GM12892 (cell line): ENCODE measurements around the gene BST2.

Experiments used
- DNase-seq: peaks from one replicate; pipeline ENCODE4 v3.0.0; 2011; ENCODE audit not compliant: insufficient read length
- FAIRE-seq: peaks from 2 replicates; lab custom pipeline; 2011; peaks lifted over from hg19 to GRCh38; lab: Jason Lieb, UNC
- POLR2A ChIP-seq: IDR thresholded peaks from 2 replicates; pipeline ENCODE4 v1.6.1; 2011; ENCODE audit warnings: low read depth, low read length, control low read depth
- POLR2AphosphoS5 ChIP-seq: IDR thresholded peaks from 2 replicates; pipeline ENCODE4 v1.6.1; 2011; ENCODE audit warnings: low read depth, low read length, control low read depth
- TAF1 ChIP-seq: IDR thresholded peaks from 2 replicates; pipeline ENCODE4 v1.6.1; 2011; ENCODE audit warnings: low read depth, mild to moderate bottlenecking, control low read depth, low read length, borderline replicate concordance

The BST2 gene

DNA sequence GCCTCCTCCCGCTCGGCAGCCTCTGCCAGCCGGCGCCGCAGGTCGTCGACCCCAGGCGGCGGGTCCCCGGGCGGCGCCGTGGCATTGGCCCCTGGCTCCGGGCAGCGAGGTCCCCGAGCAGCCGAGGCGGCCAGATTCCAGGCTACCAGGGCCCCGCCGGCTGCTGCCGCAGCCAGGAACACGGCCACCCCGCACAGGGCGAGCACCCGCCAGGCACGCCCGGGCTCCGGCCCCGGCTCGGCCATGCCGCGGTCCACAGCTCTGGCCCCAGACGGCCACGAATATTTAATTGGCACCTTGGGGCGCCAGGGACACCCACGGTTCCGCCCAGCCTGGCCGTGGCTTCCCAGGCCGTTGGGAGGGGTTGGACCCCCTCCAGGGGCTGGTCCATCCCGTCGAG lies 11.5 kb downstream of the BST2 start, which contains the start of gene CCDC194:
TSS of gene CCDC194 (minus strand) at position 283 of the 400 bp plus-strand sequence. CDS start at position 245, 38 bp downstream.
- TF ChIP-seq POLR2A (no peak), TAF1 (no peak), POLR2AphosphoS5 (no peak; the same call in 1 of the 2 replicates)
- FAIRE-seq (no peak), DNase-seq (no peak)

DNA sequence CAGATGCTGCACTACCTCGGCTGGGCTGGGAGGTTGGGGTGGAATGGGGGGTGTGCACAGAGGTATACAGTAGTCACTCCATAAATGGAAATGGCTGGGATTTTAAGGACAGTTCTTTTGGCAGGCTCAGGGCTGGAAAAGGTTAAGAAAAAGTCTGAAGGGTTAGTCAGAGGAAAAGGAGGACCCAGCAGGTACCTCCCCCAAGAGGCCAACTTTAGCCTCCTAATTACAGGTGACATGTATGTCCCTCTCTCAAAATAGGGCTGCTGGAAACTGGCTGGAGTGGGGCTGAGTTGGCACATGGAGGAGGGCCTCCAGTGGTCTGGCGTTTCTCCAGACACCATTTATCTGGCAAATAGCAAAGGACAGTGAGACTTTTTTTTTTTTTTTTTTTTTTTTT lies 12.4 kb downstream of the BST2 start:
- DNase-seq = no peak
- no peak for FAIRE-seq
- TF ChIP-seq POLR2AphosphoS5 = no peak
- no peak for TF ChIP-seq POLR2A
- TF ChIP-seq TAF1 = no peak

DNA sequence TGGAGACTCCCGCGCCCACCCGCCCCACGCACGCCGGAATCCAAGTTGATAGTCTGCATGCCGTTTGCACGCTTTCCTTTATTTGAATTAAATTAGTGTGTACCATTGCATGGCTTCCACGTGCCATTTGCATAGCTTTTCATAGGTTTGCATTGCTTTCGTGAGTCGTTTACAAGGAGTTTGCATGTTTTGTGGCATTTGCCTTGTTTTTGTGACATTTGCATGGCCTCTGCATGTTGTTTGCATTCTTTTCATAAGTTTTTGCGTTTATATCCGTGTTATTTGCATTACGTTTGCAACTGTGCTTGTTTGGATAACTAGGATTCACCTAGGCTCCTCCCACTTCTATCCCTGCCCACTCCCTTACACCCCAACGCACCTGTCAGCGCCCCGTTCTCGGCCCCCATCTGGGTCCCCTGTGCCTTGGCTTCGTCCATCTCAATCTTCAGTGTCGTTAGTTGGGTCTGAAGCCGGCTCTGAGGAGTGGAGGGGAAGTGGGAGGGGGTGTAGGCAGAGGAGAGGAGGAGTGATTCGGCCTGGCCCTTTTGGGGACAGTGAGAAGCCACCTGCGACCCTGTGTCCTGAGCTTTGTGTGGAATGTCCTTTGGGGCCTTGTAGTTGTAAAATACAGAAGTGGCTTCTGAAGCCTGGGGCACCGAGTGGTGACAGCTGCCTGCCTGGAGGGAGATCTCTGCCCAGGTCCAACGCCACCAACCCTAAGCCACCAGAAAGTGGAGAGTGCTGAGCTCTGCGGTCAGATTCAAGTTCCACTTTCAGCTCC lies 13.9 kb downstream of the BST2 start:
- no peak for FAIRE-seq
- no peak for TF ChIP-seq POLR2AphosphoS5
- TF ChIP-seq TAF1 = no peak
- no peak for TF ChIP-seq POLR2A
- DNase-seq = no peak

DNA sequence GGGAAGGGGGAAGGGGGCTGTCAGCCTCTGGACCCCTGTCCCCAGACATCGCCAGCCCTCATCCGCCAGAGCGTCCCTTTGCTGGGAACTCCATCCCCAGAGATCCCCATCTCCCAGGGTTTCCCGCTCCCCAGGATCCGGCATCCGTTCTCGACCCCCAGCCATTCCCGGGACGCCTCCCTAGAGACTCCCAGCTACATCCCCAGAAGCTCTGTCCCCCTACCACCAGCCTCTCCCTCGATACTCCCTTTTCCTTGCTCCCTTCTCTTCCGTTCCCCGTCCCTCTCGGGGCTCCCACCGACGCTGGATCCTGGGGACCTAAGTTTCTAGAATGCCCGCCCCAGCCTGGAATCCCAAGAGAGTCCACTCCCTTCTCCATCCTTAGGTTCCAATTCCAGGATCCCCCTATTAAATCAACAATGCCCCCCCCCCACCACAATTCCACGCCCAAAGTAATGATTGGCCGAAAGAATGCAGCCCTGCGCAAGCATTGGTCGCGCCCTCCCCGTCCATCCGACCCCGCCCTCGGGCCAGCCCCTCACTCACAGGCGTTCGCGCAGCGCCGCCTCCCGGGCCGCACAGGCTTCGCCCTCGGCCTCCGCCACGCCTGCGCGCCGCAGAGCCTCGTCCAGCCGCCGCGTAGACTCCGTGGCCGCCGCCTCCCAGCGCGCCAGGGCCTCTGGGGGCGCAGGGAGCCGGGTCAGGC lies 14.6 kb downstream of the BST2 start:
- DNase-seq = peak; percentile 96
- FAIRE-seq = peak; percentile 98
- TF ChIP-seq POLR2A (no peak), TAF1 (no peak), POLR2AphosphoS5 (no peak)

DNA sequence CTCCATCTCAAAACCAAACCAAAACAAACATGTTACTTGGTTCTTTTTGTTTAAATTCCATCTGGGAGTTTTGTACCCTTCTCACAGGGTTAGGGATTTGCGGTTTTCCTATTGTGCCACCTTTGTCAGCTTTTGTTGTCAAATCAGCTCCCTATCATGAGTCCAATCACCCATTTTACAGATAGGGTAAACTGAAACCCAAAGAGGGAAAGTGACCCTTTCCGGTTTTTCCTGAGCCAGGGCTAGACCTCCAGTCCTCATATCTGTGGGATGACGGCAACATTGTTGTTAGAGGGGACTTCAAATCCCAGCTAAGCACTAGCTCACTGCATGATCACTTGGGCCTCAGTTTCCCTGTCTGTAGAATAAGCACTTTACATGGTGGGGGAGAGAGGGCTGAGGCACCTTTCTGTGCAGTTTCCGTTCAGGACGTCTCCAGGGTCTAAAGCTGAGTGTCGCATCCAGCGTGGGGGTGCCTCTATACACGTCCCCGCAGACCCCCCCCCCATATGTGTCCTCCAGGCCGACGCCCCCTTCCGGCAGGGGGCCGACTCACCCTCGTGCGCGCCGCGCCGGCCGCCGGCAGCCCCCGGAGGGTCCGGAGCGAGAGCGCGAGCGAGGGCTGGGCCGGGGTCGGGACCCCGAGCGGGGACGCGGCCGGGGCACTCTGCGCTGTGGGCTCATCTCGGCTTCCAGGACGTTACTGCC lies 15.3 kb downstream of the BST2 start:
- no peak for FAIRE-seq
- no peak for DNase-seq

DNA sequence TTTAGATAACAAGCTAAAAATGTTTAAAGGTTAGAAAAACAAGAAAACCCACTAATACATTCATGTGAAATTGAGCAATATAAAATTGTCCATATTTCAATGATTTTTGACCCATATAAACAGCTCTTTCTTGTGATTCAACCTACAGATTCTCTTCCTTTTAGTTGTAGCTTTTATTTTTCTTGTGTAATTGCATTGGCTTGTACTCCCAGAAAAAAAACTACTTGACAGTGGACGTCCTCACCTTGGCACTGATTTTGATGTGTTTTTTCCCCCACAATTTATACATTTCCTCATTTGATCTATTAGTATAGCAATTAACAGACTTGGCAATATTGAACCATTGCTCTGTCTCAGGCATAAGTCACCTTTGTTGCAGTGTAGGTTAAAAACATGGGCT lies 16.1 kb downstream of the BST2 start:
- FAIRE-seq (no peak), DNase-seq (no peak)
- TF ChIP-seq POLR2A (no peak), TAF1 (no peak), POLR2AphosphoS5 (no peak)

More for the DNA sequence above, 15.3 kb downstream of the BST2 start:
- TF ChIP-seq POLR2AphosphoS5 = no peak
- TF ChIP-seq TAF1 = no peak
- no peak for TF ChIP-seq POLR2A

DNA sequence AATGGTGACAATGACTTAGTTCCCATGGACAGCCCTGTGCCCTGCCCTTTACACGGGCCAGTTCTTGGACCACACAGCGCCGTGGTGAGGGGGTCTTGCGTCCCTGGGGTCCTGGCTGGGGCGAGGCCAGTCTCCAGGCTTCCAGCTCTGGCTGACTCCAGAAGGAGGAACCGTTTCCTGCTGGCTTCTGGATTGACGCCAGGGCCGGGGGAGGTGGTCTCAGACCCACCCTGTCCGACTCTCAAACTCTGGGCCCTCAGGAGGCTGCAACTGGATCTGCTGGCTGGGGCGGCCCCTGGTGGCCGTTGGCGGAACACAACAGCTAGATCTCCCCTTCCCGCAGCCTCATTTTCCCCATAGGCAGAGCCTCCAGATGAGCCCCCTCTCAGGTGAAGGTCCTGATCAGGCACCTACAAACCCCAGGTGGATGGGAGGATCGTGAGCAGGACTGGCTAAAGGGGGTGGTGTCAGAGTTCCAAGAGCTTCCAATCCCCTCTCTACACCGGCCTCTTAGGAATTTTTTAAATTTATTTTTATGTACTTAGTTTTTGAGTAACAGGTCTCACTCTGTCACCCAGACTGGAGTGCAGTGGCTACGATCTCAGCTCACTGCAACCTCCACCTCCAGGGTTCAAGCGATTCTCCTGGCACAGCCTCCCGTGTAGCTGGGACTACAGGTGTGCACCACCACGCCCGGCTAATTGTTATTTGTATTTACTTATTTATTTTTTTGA lies 19.4 kb downstream of the BST2 start:
- TF ChIP-seq POLR2A (no peak), TAF1 (no peak), POLR2AphosphoS5 (no peak)
- DNase-seq (peak; percentile 65), FAIRE-seq (peak; percentile 84)

DNA sequence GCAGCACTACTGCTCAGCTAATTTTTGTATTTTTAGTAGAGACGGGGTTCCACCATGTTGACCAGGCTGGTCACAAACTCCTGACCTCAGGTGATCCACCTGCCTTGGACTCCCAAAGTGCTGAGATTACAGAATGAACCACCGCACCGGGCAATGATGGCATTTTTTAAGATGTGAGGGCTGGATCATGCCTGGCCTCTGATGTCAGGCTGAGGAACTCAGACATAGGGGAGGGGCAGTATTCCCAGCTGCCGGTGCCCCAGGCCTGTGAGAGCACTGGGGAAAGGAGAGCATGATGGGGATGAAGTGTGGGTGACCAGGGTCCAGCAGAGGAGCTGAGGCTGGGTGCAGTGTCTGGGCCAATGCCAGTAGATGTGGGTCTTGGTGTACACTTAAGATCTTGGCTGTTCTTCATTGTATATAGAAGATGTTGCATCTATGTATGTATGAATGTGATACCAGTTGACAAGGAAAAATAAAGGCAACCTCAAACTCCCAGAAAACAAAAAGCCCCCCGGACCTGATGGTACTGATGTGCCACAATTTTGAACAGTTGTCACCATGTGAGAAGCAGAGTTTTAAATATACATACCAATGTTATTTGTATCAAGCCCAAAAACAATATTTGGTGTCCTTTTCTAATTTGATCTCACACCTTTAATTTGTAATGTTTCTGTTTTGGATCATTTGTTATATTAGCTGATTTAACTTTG lies 24.8 kb downstream of the BST2 start:
- FAIRE-seq = no peak

DNA sequence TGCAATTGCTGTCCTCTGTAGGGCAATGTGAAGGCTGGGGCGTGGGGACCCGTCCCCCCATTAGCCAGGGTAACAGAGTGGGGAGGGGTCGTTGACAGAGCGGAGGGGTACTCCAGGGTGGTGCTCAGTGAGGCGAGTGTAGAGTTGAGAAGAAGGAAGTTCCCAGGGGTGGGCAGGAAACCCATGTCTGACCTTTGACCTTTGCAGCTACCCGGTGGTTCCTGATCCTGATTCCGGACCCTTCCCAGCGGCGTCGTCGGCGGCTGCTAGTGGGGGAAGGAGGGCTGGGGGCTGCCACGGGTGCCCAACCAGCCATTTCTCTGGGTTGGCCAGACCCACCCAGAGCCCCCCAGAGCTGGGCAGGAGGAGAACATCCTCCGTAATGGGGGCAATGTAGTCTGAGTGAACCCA lies 26.2 kb downstream of the BST2 start:
- DNase-seq (no peak), FAIRE-seq (no peak)
- TF ChIP-seq POLR2AphosphoS5 = no peak
- TF ChIP-seq TAF1 = no peak
- no peak for TF ChIP-seq POLR2A

More for the DNA sequence above, 24.8 kb downstream of the BST2 start:
- TF ChIP-seq POLR2AphosphoS5 (no peak), POLR2A (no peak), TAF1 (no peak)
- DNase-seq = no peak

DNA sequence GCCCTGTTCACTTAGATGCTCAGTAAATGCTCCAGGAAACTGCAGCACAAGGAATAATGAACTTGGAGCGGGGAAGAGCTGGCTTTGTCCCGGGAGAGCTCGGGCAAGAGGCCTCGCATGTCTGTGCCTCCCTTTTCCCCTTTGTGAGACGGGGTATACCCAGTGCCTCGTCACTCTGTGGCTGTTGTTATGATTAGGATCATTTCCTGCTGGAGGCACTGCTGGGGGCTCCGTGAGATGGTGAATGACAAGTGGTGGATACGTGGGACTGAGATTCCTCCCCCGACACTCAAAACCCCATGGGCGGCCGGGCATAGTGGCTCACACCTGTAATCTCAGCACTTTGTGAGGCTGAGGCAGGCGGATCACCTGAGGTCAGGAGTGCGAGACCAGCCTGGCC lies 27.2 kb downstream of the BST2 start:
- TF ChIP-seq POLR2A (no peak), TAF1 (no peak), POLR2AphosphoS5 (no peak)
- FAIRE-seq = no peak
- no peak for DNase-seq
